ENCODE results near the gene MAST2. TPM values are rescaled to one million over a fixed set of nuclear protein-coding genes. Genes with fewer than 3 reads are reported as not detected.

The MAST2 gene
- total RNA-seq, 1 experiment from 2014 or later, result 77.0 TPM

- ATAC-seq (no peak), DNase-seq (ENCODE audit: low read depth, low spot score) (no peak)
- Histone ChIP-seq H3K27ac (ENCODE audit: low read length) (peak overlapping the region; percentile 5; the same call in 1 of the 2 replicates), H3K36me3 (ENCODE audit: control insufficient read depth, insufficient read depth, low read length) (no peaks in the 10 kb centered on the region), H3K27me3 (ENCODE audit: control insufficient read depth, insufficient read depth, low read length) (no peaks in the 10 kb centered on the region), H3K4me3 (ENCODE audit: low read depth in 2 of 2, low read length in 2 of 2) (no peak overlapping the region), H3K4me1 (ENCODE audit: control insufficient read depth, insufficient read depth, low read length) (peaks cover 16% of the 10 kb centered on the region), H3K9me3 (ENCODE audit: control insufficient read depth, insufficient read depth, low read depth, low read length) (no peaks in the 10 kb centered on the region)
- ChIA-PET POLR2A (no interaction called here), CTCF (no interaction called here)
- in situ Hi-C loops (cut with HindIII; ENCODE audit: low pct_unique_long_range_greater_than_20kb, low sequenced_read_pairs) (no loop called here), intact Hi-C loops (cut with micrococcal nuclease; ENCODE audit: unreplicated experiment) (no loop called here)
- TF ChIP-seq CTCF (IDR thresholded peaks at IDR 0.05), result no peak
- TF ChIP-seq SIN3A (IDR thresholded peaks at IDR 0.05; ENCODE audit: borderline replicate concordance, insufficient read depth, low read depth, low read length), result no peak
- no peak for TF ChIP-seq POLR2AphosphoS5 (IDR thresholded peaks at IDR 0.05; ENCODE audit: low read depth, low read length)
- TF ChIP-seq, protein P1, sequence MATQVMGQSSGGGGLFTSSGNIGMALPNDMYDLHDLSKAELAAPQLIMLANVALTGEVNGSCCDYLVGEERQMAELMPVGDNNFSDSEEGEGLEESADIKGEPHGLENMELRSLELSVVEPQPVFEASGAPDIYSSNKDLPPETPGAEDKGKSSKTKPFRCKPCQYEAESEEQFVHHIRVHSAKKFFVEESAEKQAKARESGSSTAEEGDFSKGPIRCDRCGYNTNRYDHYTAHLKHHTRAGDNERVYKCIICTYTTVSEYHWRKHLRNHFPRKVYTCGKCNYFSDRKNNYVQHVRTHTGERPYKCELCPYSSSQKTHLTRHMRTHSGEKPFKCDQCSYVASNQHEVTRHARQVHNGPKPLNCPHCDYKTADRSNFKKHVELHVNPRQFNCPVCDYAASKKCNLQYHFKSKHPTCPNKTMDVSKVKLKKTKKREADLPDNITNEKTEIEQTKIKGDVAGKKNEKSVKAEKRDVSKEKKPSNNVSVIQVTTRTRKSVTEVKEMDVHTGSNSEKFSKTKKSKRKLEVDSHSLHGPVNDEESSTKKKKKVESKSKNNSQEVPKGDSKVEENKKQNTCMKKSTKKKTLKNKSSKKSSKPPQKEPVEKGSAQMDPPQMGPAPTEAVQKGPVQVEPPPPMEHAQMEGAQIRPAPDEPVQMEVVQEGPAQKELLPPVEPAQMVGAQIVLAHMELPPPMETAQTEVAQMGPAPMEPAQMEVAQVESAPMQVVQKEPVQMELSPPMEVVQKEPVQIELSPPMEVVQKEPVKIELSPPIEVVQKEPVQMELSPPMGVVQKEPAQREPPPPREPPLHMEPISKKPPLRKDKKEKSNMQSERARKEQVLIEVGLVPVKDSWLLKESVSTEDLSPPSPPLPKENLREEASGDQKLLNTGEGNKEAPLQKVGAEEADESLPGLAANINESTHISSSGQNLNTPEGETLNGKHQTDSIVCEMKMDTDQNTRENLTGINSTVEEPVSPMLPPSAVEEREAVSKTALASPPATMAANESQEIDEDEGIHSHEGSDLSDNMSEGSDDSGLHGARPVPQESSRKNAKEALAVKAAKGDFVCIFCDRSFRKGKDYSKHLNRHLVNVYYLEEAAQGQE (IDR thresholded peaks at IDR 0.05; ENCODE audit: insufficient read depth in 1 of 2, low read depth in 2 of 2, low read length in 1 of 2), result no peak
- no peak for TF ChIP-seq TCF7L2 (IDR thresholded peaks at IDR 0.05; ENCODE audit: low read depth, low read length)
- TSS peak; percentile 30 for BruUV-seq (replicated peaks)
Observed at GRCh38 chr1:45976623-45977022, 173.2 kb downstream of the MAST2 start.

DNA sequence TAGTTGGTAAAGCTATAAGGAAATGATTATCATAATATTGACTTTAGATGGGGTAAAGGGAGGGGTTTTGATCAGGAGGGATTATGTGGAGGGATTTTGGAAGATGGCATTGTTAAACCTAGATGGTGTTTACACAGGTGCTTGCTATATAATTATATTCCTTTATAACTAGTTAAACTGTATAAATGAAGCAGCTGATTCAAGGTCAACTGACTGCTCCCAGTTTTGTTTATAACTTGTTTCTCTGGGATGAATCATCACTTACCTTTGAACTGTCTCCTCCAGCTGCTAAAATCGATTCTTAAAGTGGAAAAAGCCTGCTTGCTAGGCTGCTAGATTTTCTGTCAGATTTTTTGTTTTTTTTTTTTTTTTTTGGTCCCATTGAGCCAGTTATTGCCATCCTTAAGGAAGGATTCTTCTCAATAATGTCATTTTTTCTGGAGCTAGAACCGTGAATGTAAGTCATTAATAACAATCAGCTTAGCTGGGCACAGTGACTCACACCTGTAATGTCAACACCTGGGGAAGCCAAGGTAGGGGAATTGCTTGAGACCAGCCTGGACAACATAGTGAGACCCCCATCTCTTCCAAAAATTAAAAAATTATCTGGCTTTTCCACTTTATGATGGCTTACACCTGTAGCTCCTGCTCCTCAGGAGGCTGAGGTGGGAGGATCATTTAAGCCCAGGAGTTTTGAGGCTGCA, 175.8 kb downstream of the MAST2 start:
- peak; percentile 64 for DNase-seq (ENCODE audit: low read depth, low spot score)
- no TSS peak for BruUV-seq (replicated peaks)
- ChIA-PET CTCF (no interaction called here), POLR2A (no interaction called here)
- H3K4me1 ChIP-seq (ENCODE audit: control insufficient read depth, insufficient read depth, low read length), result peaks cover 16% of the 10 kb centered on the region
- in situ Hi-C loops (cut with HindIII; ENCODE audit: low pct_unique_long_range_greater_than_20kb, low sequenced_read_pairs), result no loop called here
- H3K4me3 ChIP-seq (ENCODE audit: low read depth in 2 of 2, low read length in 2 of 2), result no peak overlapping the region
- no peaks in the 10 kb centered on the region for H3K9me3 ChIP-seq (ENCODE audit: control insufficient read depth, insufficient read depth, low read depth, low read length)
- no peaks in the 10 kb centered on the region for H3K36me3 ChIP-seq (ENCODE audit: control insufficient read depth, insufficient read depth, low read length)
- ATAC-seq, result peak; percentile 73
- peak overlapping the region; percentile 72 for H3K27ac ChIP-seq (ENCODE audit: low read length)
- intact Hi-C loops (cut with micrococcal nuclease; ENCODE audit: unreplicated experiment), result no loop called here
- TF ChIP-seq, protein P1 (IDR thresholded peaks at IDR 0.05; ENCODE audit: insufficient read depth in 1 of 2, low read depth in 2 of 2, low read length in 1 of 2), result no peak
- TF ChIP-seq TCF7L2 (IDR thresholded peaks at IDR 0.05; ENCODE audit: low read depth, low read length), result peak; percentile 71
- TF ChIP-seq CTCF (IDR thresholded peaks at IDR 0.05), result no peak
- 0 out of 2 replicates have a peak, but pooled peaks have one; percentile 36 for TF ChIP-seq POLR2AphosphoS5 (IDR thresholded peaks at IDR 0.05; ENCODE audit: low read depth, low read length)
- H3K27me3 ChIP-seq (ENCODE audit: control insufficient read depth, insufficient read depth, low read length), result no peaks in the 10 kb centered on the region
